ENCODE data around the gene RAD9A. TPM values are rescaled to one million over a fixed set of nuclear protein-coding genes. Genes with fewer than 3 reads are reported as not detected.

RAD9A gene
- total and polyA plus RNA-seq, 2 experiments from 2014 or later: 13.9 to 17.0 TPM

GRCh38 chr11:67372993-67373647 is 18.7 kb upstream of the RAD9A start, which contains the start of gene CLCF1:
Gene CLCF1 (minus strand): TSS chr11:67373598. CDS start chr11:67373539, 59 bp downstream.
- peaks cover 4% of the 10 kb centered on the region; the same call in 1 of the 2 replicates for H3F3A ChIP-seq (replicated peaks; ENCODE audit: low read depth)
- no peaks in the 10 kb centered on the region for H3K36me3 ChIP-seq (ENCODE audit: insufficient read depth)
- peaks cover 42% of the 10 kb centered on the region for H3K4me1 ChIP-seq (ENCODE audit: insufficient read depth)
- TF ChIP-seq ETS1 (IDR thresholded peaks at IDR 0.05) (no peak), EZH2 (IDR thresholded peaks at IDR 0.05; ENCODE audit: low read depth, unreplicated experiment) (peak; percentile 17), CTCF (conservative IDR thresholded peaks at IDR 0.05; ENCODE audit: low read depth in 2 of 2) (no peak), JUNB (IDR thresholded peaks at IDR 0.05; ENCODE audit: unreplicated experiment) (no peak), CREB1 (CRISPR knock-in tag; IDR thresholded peaks at IDR 0.05; ENCODE audit: low read depth) (no peak), REST (IDR thresholded peaks at IDR 0.05; ENCODE audit: unreplicated experiment) (no peak), ZNF462 (CRISPR knock-in tag; IDR thresholded peaks at IDR 0.05) (no peak)
- Mint-ChIP-seq H3K4me1 (peaks cover 52% of the 10 kb centered on the region), H3K4me3 (peak within 1 kb of the TSS; percentile 80), H3K36me3 (ENCODE audit: low read depth) (no peaks in the 10 kb centered on the region; the same call in 2 of the 3 replicates), H3K27me3 (ENCODE audit: insufficient read depth, low read depth, poor library complexity) (peaks cover 47% of the 10 kb centered on the region), H3K9me3 (no peaks in the 10 kb centered on the region), H3K27ac (peak within 1 kb of the TSS; percentile 67; the same call in 1 of the 2 replicates)
- H4K20me1 ChIP-seq (replicated peaks; ENCODE audit: insufficient read depth): no peaks in the 10 kb centered on the region
- H3K9me2 ChIP-seq (ENCODE audit: insufficient read depth): no peaks in the 10 kb centered on the region
- ATAC-seq (peak; percentile 17), DNase-seq (ENCODE audit: low spot score) (peak; percentile 83)
- H3K27me3 ChIP-seq (ENCODE audit: insufficient read depth): peaks cover 92% of the 10 kb centered on the region
- H3K4me2 ChIP-seq: peak within 1 kb of the TSS; percentile 98
- peak within 1 kb of the TSS; percentile 72 for H3K4me3 ChIP-seq
- no peaks in the 10 kb centered on the region for H3K79me2 ChIP-seq (replicated peaks; ENCODE audit: insufficient read depth)
- no peak within 1 kb of the TSS for H3K27ac ChIP-seq (ENCODE audit: low read depth)
- peak within 1 kb of the TSS; percentile 80 for H2AFZ ChIP-seq

Measured in GM23338 (cell line).